Kasumi-1 (cell line): ENCODE results near the gene TSPAN31.
"Not testable (repeated sequence)": the region's sequence is repeated elsewhere in the genome, so short reads cannot be mapped to it uniquely, and the experiment has no call there.

Source experiments
- DNase-seq, 2 experiments: peaks; one replicate each; lab custom pipeline; 2025; lab: John Stamatoyannopoulos, UW

TSPAN31 gene, protein sequence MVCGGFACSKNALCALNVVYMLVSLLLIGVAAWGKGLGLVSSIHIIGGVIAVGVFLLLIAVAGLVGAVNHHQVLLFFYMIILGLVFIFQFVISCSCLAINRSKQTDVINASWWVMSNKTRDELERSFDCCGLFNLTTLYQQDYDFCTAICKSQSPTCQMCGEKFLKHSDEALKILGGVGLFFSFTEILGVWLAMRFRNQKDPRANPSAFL

DNA sequence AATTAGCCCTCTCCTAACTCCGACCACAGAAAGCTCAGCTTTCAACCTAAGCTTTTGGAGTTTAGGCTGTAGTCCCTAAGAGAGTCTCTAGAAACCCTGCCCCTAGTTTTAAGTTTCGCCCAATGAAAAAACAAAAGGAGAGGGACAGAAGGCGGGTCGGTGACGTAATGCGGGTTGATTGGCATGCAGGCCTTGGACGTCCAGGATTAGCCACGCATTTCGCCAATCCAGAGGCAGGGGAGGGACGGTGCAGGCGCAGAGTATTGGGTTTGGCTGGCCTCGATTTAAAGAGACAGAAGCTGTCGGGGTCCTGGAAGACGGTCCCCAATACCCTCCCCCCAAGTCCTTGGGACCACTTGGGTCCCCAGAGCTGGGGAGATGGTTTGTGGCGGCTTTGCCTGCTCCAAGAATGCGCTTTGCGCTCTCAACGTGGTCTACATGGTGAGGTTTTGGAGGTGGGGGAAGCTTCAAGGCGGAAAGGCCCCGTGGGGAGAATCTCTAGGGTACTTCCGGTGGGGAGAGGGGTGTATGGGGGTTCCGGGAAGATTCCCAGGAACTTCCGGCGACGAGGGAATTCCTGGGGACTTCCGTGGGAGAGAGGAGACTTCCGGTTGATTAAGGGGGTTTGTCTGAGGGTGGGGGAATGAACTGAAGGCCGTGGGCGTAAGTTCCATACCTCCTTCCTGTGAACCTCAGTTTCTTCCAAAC, at the start of gene TSPAN31:
Gene TSPAN31, plus strand, starts transcription at position 263 of the 708 bp plus-strand sequence. Its CDS starts 116 bp downstream, at position 379.
- DNase-seq: peak; percentile 99 to 100

DNA sequence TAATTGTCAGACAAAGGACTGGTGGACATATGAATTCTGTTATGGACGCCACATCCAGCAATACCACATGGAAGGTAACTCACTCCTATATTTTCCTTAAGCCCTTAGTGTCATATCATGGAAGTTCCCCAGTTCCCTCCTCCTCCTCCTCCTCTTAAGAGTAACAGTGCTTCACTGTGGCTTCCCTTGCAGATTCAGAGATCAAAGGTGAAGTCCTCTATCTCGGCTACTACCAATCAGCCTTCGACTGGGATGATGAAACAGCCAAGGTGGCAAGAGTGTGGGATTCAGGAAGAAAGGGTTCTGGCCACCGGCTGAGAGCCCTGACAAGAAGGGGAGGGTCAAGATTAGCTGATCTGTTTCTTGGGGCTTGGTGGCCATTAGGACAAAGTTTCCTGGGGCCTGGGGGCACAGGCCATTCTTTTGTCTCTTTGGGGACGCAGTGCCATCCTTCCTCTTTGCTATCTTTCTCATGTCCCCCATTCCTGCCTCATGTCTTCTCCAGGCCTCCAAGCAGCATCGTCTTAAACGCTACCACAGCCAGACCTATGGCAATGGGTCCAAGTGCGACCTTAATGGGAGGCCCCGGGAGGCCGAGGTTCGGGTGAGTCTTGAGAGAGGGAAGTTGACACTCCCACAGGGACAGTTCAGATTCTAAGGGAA, 48.9 kb upstream of the TSPAN31 start:
- DNase-seq: no peak

DNA sequence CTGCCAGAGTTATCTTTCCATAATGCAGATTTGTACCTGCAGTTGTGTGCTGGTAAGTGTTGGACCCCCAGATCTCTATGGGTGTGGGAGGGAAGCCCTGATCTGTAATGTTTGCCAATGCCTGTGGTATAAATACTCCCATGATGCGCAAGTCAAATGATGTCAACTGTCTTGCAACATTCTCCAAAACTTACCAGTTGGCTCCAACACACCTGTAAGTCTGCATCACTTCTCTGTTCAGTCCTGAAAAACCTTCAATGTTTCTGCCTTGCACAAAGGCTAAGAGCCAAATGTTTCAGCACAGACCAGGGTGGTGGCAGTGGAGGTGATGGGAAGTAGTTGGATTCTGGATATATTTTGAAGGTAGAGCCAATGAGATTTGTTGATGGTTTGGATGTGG, 47.8 kb upstream of the TSPAN31 start:
- no peak for DNase-seq

DNA sequence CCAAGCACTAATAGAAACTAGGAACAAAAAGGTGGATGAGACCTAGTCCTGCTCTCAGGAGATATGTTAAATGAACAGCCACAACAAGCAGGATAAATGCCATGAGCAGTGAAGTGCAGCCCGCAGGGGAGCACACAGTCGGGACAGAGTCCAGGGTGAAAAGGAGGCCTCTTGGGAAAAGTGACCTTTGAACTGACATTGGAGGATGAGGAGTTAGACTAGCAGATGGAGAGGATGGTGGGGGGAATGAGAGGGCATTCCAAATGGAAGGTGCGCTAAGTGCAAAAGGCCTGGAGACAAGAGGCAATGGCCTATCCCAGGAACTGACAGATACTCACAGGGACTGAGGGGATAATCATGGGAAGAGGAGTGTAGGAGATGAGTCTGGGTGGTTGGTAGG, 46.4 kb upstream of the TSPAN31 start:
- DNase-seq: no peak

DNA sequence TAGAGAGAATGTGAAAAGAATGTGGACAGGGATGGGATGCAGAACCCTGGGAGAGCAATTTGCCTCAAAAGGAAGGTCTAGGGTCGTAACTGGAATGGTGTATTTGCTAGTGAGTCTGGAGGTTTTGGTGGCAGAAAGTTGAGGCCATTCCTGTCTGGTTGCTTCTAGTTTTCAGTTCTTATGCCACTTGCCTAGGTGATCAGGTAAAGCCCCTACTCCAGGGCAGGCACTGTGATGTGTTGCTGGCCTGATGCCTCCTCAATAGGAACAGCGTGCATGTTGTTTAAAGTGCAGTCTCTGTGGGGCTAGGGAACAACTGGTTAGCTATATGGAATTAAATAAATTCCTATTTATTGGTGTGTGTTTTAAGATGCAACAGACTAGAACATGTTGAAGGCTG, 44.5 kb upstream of the TSPAN31 start:
- no peak for DNase-seq

DNA sequence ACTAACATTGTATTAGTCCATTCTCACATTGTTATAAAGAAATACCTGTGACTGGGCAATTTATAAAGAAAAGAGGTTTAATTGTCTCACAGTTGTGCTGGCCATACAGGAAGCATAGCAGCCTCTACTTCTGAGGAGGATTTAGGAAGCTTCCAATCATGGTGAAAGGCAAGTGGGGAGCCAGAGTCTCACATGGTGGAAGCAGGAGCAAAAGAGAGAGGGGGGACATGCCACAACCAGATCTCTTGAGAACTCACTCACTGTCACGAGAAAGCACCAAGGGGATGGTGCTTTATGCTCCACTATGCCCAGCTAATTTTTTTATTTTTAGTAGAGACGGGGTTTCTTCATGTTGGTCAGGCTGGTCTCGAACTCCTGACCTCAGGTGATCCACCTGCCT, 37.6 kb upstream of the TSPAN31 start:
- no peak for DNase-seq

DNA sequence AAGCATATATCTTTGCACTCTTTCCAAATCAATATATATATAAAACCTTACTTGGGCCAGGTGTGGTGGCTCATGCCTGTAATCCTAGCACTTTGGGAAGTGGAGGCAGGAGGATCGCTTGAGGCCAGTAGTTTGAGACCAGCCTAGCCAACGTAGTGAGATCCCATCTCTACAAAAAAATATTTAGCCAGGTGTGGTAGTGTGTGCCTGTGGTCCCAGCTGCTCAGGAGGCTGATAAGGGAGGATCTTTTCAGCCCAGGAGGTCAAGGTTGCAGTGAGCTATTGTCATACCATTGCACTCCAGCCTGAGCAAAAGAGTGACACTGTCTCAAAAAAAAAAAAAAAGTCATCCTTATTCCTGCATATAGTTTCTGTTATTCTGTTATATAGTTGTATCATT, 36.5 kb upstream of the TSPAN31 start:
- no peak for DNase-seq

DNA sequence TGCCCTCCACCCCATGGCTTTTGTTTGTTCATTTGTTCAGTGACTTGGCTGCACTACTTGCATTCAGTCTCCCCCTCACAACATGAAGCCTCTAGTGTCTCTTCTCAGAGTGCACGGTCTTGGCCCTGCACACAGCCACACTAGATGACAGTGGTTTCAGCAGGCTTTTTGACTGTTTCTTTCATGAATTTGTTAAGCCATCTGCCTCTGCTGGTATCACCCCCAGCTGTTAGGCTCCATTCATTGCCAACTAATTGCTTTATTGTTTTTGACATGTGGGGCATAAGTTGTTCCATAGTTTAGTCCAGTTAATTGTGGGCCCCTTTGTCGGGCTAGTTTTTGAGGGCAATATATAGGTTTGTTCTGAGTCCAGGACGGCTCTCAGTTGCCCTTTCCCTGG, 32.1 kb upstream of the TSPAN31 start:
- no peak for DNase-seq

DNA sequence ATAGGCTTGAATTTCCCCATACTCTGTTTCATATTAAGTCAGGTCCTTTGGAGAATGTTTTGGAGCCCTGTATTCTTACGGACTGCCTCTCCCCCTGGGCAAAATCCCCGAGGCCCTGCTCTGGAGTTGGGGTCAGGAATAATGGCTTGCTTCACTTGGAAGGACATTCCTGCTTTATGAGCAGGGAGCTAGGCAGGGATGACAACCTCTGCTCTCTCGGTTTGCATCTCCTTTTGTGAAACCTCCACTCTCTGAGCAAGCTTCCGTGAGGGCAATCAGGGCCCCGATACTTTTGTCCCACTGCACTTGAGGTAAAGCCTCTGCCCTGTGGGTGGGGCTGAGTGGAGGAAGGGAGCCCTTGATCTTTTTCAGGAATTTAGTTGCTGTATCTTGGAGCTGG, 31.6 kb upstream of the TSPAN31 start:
- DNase-seq: no peak

DNA sequence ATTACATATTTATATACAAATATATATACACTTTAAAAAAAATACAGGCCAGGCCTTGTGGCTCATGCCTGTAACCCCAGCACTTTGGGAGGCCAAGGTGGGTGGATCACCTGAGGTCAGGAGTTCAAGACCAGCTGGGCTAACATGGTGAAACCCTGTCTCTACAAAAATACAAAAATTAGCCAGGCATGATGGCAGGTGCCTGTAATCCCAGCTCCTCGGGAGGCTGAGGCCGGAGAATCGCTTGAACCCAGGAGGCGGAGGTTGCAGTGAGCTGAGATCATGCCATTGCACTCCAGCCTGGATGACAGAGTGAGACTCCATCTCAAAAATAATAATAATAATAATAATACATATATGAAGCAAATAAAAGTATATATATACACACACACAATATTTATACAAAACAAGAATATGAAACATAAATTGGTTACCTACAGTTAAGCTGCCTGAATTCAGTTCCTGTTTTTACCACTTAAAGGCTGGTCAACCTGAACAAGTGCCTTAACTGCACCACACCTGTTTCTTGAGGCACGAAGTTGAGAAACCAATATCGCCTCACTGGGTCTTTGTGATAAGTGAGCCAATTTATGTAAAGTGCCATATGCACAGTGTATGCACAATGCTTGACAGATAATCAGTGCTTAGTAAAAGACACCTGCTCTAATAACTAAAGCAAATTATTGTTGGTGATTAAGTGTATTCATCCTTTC, 29.6 kb upstream of the TSPAN31 start:
- DNase-seq: not testable (repeated sequence)

DNA sequence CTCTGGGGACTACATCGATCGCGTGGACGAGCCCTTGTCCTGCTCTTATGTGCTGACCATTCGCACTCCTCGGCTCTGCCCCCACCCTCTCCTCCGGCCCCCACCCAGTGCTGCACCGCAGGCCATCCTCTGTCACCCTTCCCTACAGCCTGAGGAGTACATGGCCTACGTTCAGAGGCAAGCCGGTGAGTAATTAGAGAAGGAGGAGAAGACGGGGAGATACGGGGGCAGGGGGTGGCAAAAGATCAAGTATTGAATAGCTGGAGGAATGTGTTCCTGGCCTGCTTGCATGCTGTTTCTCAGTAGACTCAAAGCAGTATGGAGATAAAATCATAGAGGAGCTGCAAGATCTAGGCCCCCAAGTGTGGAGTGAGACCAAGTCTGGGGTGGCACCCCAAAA, 29.1 kb upstream of the TSPAN31 start:
- no peak for DNase-seq

DNA sequence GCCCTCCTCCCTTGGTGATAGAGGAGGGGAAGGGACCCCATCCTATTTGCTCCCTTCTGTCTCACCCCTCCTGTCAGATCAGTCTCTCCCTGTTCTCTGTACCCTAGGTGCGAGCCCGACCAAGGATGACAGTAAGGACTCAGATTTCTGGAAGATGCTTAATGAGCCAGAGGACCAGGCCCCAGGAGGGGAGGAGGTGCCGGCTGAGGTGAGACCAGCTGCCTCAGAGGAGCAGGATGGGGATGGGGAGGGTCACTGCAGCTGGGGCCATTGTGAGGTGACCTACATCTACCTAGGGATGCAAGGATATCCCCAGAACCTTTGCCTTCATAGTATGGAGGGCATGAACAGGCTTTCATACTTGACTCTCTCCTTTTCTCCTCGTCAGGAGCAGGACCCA, 28.5 kb upstream of the TSPAN31 start:
- no peak for DNase-seq

DNA sequence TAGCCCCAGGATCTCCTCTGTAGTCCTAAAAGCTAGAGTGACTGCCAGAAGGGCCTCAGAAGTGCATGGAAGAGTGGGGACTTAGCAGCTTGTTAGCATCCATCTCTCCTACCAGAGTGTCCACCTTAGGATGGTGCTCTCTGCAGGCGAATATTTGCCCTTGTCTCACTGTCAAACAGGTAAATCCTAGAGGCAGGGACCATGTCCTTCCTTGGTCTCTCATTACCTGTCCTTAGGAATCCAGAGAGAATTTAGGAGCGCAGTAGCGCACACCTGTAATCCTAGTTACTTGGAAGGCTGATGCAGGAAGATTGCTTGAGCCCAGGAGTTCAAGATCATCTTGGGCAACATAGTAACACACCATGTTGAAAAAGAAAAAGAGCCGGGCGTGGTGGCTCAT, 27.7 kb upstream of the TSPAN31 start:
- DNase-seq: no peak

DNA sequence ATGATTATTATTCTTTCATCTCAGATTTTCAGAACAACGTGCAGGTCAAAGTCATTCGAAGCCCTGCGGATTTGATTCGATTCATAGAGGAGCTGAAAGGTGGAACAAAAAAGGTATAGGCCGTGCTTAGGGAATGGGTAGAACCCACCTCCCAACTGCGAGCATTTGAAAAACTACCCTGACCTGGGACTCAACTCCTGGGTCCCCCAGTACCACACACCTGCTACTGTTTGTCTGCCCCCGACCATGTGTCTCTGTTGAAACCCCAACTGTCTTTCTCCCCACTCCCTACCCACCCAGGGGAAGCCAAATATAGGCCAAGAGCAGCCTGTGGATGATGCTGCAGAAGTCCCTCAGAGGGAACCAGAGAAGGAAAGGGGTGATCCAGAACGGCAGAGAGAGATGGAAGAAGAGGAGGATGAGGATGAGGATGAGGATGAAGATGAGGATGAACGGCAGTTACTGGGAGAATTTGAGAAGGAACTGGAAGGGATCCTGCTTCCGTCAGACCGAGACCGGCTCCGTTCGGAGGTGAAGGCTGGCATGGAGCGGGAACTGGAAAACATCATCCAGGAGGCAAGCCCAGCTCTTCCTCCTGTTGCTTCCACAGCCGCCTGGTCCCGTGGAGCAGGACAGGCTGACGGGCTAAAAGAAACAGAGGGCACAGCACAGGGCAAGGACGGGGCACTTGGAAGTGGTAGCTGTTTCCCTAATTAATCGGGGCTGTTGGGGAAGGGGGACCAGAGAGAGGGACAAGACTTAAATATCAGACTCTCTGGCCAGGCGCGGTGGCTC, 26.8 kb upstream of the TSPAN31 start:
- DNase-seq: no peak

DNA sequence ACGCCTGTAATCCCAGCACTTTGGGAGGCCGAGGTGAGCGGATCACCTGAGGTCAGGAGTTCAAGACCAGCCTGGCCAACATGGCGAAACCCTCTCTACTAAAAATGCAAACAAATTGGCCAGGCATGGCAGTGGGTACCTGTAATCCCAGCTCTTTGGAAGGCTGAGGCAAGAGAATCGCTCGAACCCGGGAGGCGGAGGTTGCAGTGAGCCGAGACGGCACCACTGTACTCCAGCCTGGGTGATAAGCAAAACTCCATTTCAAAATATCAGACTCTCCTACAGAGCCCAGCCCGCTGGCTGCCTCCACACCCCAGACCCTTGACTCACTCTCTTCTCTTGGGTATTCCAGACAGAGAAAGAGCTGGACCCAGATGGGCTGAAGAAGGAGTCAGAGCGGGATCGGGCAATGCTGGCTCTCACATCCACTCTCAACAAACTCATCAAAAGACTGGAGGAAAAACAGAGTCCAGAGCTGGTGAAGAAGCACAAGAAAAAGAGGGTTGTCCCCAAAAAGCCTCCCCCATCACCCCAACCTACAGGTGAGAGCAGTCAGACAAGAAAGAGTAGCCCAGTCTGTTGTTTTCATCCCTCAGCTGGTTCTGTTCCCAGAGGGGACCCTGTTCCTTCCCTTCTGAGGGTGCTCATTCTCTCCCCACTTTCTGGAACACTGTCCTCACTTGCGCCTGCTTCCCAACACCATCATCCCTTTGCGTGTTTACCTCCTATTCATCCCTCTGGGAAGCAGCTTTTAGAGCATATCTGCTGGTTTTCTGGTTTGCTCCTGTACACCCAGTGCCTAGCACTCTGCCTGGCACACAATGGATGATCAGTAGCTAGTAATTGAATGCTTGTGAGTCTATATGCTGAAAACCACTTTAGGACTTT, 26.0 kb upstream of the TSPAN31 start:
- no peak for DNase-seq

DNA sequence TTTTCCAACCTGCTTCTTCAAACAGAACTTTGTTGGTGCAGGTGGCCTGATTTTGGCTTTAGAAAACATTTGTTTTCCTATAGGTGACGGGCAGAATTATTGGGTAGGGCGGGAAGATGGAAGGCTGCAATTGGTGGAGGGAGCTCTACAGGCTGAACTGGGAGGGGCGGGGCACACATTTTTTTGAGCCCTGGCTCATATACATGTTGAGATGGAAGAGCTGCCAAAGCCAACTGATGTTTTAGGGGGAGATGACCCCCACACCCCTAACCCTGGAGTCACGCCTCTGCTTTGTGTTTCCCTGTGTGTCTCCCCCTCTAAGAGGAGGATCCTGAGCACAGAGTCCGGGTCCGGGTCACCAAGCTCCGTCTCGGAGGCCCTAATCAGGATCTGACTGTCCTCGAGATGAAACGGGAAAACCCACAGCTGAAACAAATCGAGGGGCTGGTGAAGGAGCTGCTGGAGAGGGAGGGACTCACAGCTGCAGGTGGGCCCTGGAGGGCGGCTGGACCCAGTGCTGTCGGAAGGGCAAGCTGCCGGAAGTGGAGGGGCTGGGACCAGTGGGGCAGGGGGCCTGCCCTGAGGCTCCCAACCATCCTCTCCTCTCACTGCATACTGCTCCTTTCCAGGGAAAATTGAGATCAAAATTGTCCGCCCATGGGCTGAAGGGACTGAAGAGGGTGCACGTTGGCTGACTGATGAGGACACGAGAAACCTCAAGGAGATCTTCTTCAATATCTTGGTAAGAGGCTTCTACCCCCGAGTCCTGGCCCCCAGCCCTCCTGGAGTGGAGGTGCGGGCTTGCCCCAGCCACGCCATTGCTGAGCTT, 24.8 kb upstream of the TSPAN31 start:
- DNase-seq: no peak

DNA sequence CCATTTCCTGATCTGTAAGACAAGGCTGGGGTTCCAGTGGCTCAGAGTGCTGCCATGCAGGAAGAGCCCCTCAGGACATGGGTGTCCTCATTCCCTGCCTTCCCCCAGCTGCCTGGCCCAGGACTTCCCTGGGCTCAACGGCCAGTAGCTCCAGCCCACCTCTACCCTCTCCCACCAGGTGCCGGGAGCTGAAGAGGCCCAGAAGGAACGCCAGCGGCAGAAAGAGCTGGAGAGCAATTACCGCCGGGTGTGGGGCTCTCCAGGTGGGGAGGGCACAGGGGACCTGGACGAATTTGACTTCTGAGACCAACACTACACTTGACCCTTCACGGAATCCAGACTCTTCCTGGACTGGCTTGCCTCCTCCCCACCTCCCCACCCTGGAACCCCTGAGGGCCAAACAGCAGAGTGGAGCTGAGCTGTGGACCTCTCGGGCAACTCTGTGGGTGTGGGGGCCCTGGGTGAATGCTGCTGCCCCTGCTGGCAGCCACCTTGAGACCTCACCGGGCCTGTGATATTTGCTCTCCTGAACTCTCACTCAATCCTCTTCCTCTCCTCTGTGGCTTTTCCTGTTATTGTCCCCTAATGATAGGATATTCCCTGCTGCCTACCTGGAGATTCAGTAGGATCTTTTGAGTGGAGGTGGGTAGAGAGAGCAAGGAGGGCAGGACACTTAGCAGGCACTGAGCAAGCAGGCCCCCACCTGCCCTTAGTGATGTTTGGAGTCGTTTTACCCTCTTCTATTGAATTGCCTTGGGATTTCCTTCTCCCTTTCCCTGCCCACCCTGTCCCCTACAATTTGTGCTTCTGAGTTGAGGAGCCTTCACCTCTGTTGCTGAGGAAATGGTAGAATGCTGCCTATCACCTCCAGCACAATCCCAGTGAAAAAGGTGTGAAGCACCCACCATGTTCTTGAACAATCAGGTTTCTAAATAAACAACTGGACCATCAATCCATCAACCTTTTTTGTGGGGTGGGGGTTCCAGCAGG, 23.9 kb upstream of the TSPAN31 start:
- no peak for DNase-seq

DNA sequence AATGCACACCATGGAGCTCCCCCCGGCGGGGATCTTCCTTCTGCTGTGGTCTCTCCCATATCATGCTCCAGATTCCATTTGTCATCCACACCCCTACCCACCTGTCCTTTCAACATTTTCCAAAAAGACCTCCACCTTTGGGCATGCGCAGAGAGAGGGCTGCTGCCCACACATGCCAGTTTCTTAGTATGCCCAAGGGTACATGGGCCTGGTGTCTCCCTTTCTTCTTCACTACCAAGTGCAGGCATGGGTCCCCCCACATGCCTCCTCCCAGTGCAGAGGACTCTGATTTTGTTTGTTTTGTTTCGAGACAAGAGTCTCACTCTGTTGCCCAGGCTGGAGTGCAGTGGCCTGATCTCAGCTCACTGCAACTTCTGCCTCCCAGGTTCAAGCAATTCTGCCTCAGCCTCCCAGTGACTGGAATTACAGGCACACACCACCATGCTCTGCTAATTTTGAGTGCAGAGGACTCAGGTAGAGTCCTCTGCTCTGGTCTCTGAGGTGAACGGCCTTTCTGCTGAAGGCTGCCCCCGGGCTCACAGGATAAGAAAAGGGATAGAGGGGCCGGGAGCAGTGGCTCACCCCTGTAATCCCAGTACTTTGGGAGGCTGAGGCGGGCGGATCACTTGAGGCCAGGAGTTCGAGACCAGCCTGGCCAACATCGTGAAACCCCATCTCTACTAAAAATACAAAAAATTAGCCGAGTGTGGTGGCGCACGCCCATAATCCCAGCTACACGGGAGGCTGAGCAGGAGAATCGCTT, 22.8 kb upstream of the TSPAN31 start:
- not testable (repeated sequence) for DNase-seq
